Cardiac fibroblast (primary cell): Measurements from ENCODE around the gene DGKA.
"Not testable (repeated sequence)": the region's sequence is repeated elsewhere in the genome, so short reads cannot be mapped to it uniquely, and the experiment has no call there.

ENCODE experiments used
- DNase-seq, 2 donors: peaks; one replicate each; pipeline versions ENCODE4 v3.0.0 to v3.0.0-alpha.2; 2010; ENCODE audit warnings: low read depth in 2 of 2
- H3K4me3 ChIP-seq, 2 donors: replicated peaks in 1 of 2; 1 replicate in 1 of 2; 2 replicates in 1 of 2; pipeline ENCODE4 v1.5.1; 2011; ENCODE audit warnings: low read depth in 2 of 2, low read length in 2 of 2, mild to moderate bottlenecking in 2 of 2, moderate library complexity in 1 of 2
- TF ChIP-seq, protein P1 (sequence below): IDR thresholded peaks from one replicate; pipeline ENCODE4 v1.5.1; 2011; ENCODE audit warnings: low read depth, mild to moderate bottlenecking, low read length, inconsistent platforms

DGKA gene

GRCh38 chr12:55973599-55974307 is 42.8 kb downstream of the DGKA start, which contains the start of gene RAB5B:
Gene RAB5B, plus strand, starts transcription at chr12:55974078. Its CDS starts 12,883 bp downstream, at chr12:55986961.
- TF ChIP-seq, protein P1, sequence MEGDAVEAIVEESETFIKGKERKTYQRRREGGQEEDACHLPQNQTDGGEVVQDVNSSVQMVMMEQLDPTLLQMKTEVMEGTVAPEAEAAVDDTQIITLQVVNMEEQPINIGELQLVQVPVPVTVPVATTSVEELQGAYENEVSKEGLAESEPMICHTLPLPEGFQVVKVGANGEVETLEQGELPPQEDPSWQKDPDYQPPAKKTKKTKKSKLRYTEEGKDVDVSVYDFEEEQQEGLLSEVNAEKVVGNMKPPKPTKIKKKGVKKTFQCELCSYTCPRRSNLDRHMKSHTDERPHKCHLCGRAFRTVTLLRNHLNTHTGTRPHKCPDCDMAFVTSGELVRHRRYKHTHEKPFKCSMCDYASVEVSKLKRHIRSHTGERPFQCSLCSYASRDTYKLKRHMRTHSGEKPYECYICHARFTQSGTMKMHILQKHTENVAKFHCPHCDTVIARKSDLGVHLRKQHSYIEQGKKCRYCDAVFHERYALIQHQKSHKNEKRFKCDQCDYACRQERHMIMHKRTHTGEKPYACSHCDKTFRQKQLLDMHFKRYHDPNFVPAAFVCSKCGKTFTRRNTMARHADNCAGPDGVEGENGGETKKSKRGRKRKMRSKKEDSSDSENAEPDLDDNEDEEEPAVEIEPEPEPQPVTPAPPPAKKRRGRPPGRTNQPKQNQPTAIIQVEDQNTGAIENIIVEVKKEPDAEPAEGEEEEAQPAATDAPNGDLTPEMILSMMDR = peak; percentile 29
- H3K4me3 ChIP-seq = peak within 1 kb of the TSS; percentile 97
- DNase-seq = peak; percentile 100

DNA sequence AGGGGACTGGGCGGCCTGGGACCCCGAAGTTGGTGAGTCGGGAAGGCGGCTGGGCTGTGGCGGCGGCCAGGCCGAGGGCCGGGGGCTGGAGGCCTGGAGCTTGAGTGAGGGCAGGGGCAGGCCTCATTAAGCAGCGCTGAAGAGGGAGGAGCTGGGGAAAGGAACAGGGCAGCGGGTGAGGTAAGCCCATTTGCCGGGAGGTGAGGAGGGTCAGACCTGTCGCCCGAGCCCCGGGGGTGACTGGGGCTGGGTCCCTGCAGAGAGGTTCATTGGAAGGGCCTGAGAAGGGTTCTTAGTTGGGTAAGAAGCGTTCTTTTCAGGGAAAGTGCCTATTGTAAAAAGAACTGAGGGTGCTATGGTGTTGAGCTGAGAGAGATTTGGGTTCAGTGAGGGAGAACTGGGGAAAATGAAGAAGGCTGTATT is 43.4 kb downstream of the DGKA start:
- DNase-seq = peak; percentile 58 to 59
- TF ChIP-seq, protein P1 = no peak
- peak overlapping the region; percentile 97 for H3K4me3 ChIP-seq

DNA sequence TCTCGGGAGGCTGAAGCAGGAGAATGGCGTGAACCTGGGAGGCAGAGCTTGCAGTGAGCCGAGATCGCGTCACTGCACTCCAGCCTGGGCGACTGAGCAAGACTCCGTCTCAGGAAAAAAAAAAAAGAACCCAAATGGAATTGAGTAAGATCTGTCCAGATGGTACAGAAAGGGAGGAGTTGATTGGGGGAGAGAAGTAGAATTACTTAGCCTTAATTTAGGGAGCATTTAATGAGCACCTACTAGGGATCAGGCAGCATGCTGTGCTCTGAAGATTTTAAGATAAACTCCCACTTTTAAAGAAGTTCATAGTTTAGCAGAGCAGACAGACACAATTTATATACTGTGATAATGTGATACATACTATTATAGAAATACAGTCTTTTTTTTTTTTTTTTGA is 47.4 kb downstream of the DGKA start:
- TF ChIP-seq, protein P1 = no peak
- no peak overlapping the region for H3K4me3 ChIP-seq
- no peak for DNase-seq

- no peak overlapping the region for H3K4me3 ChIP-seq
- TF ChIP-seq, protein P1 = no peak
- no peak for DNase-seq
Observed at GRCh38 chr12:55979069-55979468, 48.1 kb downstream of the DGKA start.

GRCh38 chr12:55981882-55982281 is 50.9 kb downstream of the DGKA start:
- not testable (repeated sequence) for H3K4me3 ChIP-seq
- DNase-seq = peak in 1 of 2 donors; percentile 36

DNA sequence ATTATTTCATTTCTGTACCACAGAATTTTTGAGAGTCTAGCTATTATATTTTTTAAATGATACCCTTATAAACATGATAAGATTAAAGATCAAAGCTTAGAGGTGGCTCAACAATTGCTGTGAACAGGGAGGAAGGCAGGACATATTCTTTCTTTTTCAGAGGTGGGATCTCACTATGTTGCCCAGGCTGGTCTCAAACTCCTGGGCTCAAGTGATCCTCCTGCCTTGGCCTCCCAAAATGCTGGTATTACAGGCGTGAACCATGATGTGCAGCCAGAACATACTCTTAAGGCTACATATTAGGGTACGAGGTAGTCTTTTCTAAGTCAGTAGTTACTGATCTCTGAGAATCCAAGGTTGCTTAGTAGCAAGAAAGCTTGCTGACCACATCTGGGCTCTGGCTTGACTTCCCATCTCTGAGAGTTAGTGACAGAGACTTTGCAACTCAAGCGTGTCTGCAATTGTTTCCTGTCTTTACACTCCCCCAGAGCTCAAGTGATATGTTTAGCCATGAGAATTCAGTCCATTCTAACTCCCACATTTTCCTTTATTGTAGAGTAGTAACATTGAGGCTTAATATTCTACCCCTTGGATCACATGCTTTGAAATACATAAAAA is 51.5 kb downstream of the DGKA start:
- H3K4me3 ChIP-seq = no peak overlapping the region
- TF ChIP-seq, protein P1 = no peak
- DNase-seq = peak in 1 of 2 donors; percentile 51

DNA sequence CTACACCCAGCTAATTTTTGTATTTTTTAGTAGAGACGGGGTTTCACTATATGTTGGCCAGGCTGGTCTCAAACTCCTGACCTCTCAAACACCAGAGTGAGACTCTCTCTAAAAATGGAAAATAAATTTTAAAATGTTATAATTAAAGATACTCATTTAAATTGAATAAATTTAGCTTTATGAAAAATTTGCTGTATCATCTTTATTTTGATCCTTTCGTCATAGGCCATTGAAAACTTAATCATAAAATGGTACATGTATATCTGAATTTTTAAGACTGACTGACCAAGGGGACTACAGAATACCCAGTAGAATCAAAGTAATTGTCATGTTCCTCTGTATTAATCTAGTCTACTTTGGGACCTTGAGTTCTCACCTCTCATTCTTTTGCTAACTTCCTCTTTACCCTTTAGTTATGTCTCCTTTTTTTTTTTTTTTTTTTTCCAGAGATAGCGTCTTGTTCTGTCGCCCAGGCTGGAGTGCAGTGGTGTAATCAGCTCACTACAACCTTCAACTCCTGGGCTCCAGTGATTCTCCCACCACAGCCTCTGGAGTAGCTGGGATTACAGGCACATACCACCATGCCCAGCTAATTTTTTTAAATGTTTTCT is 52.4 kb downstream of the DGKA start:
- TF ChIP-seq, protein P1 = no peak
- no peak for DNase-seq
- H3K4me3 ChIP-seq = no peak overlapping the region
